ENCODE data around the gene PAXX.
"Not testable (repeated sequence)": the region's sequence is repeated elsewhere in the genome, so short reads cannot be mapped to it uniquely, and the experiment has no call there.

PAXX gene

DNA sequence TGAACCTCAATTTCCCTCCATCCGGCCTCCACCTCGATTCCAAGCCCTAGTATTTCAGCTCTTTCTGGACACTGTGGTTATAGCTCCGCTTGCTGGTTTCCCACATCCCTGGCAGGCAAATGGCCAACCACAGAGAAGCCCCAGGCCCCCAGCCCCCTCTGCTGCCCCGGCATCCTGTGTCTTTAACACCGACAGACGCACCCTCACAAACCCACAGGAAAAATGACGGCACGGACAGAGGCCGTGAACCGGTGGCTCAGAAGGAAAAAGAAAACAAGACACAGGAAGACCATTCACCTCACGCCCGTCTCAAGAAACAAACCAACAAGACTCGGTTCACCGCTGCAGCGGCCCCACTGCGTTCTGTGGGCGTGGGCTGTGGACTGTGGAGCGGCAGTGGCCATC, 5.6 kb downstream of the PAXX start:
- H2BK15ac ChIP-seq (replicated peaks; ENCODE audit: low read depth) = no peak overlapping the region
- no peaks in the 10 kb centered on the region for H3K79me2 ChIP-seq (ENCODE audit: control insufficient read depth, insufficient read depth, low read length)
- WGBS (ENCODE audit: extremely low coverage, insufficient coverage, low lambda C conversion rate) = no CpG with 5 or more reads among the region's 18 CpGs
- no peaks in the 10 kb centered on the region for H3K36me3 ChIP-seq (ENCODE audit: control insufficient read depth, insufficient read depth, low read length)
- H3K4ac ChIP-seq (ENCODE audit: low read depth, low read length) = no peak overlapping the region
- H3K56ac ChIP-seq (ENCODE audit: low read length) = no peak overlapping the region
- H2AK5ac ChIP-seq (ENCODE audit: low read length) = no peak overlapping the region
- no peak for DNase-seq
- no peak overlapping the region for H3K18ac ChIP-seq (ENCODE audit: low read length)
- H3K27ac ChIP-seq (ENCODE audit: low read depth, low read length) = no peak overlapping the region
- peaks cover 3% of the 10 kb centered on the region for H3K4me1 ChIP-seq (ENCODE audit: control insufficient read depth, low read depth, low read length)
- H2BK5ac ChIP-seq (ENCODE audit: low read length) = no peak overlapping the region
- no peak overlapping the region for H3K4me3 ChIP-seq (ENCODE audit: low read length)
- no peak overlapping the region for H2BK120ac ChIP-seq (ENCODE audit: low read depth, low read length)
- no peak overlapping the region for H3K23ac ChIP-seq (ENCODE audit: low read length)
- H3K9ac ChIP-seq (ENCODE audit: low read length) = no peak overlapping the region
- H3K4me2 ChIP-seq (ENCODE audit: low read length) = no peak overlapping the region
- H4K5ac ChIP-seq (ENCODE audit: low read length) = no peak overlapping the region
- peaks cover 4% of the 10 kb centered on the region for H3K79me1 ChIP-seq (ENCODE audit: low read length)
- H3K27me3 ChIP-seq (ENCODE audit: insufficient read depth, low read length, poor library complexity) = no peaks in the 10 kb centered on the region
- H4K8ac ChIP-seq (ENCODE audit: low read depth, low read length) = no peak overlapping the region

DNA sequence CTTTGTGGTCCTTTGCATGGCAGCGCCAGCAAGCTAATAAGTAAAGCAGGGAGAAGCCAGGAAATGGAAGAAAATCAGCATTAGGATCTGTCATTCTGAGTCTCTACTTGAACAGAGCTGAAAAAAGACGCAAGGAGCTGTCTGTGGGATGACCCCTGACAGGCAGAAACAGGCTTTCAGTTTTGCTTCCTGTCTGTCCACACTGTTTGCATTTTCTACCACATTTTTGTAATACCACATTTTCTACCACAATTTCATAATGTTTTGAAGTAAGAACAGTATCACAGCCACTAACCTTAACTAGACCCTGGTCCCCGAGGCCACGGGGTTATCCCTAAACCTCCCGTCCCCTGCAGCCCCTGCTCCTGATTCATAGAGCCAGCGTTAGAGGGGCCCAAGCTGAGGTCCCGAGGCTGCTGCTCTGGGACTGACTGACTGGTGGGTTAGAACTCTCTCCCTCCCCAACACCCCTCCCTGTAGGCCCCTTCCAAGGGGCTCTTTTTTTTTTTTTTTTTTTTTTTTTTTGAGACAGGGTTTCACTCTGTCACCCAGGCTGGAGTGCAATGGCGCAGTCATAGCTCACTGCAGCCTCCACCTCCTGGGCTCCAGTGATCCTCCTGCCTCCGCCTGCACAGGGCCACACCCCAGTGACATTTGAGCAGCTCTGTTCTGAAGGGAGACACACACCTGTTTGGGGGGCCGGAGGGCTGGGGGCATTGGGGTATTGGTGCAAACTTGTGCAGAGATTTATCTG, 8.1 kb downstream of the PAXX start:
- no peak overlapping the region for H2AK5ac ChIP-seq (ENCODE audit: low read length)
- H2BK5ac ChIP-seq (ENCODE audit: low read length) = no peak overlapping the region
- H4K8ac ChIP-seq (ENCODE audit: low read depth, low read length) = no peak overlapping the region
- no peak overlapping the region for H3K4me3 ChIP-seq (ENCODE audit: low read length)
- no peak overlapping the region for H3K9ac ChIP-seq (ENCODE audit: low read length)
- H3K79me1 ChIP-seq (ENCODE audit: low read length) = no peaks in the 10 kb centered on the region
- H3K18ac ChIP-seq (ENCODE audit: low read length) = no peak overlapping the region
- H3K56ac ChIP-seq (ENCODE audit: low read length) = no peak overlapping the region
- H3K4me1 ChIP-seq (ENCODE audit: control insufficient read depth, low read depth, low read length) = peaks cover 3% of the 10 kb centered on the region
- H3K4me2 ChIP-seq (ENCODE audit: low read length) = no peak overlapping the region
- no peak overlapping the region for H4K5ac ChIP-seq (ENCODE audit: low read length)
- H3K27ac ChIP-seq (ENCODE audit: low read depth, low read length) = no peak overlapping the region
- no peak overlapping the region for H2BK120ac ChIP-seq (ENCODE audit: low read depth, low read length)
- WGBS (ENCODE audit: extremely low coverage, insufficient coverage, low lambda C conversion rate) = no CpG with 5 or more reads among the region's 10 CpGs
- no peak overlapping the region for H3K23ac ChIP-seq (ENCODE audit: low read length)
- H3K27me3 ChIP-seq (ENCODE audit: insufficient read depth, low read length, poor library complexity) = no peaks in the 10 kb centered on the region
- H3K4ac ChIP-seq (ENCODE audit: low read depth, low read length) = no peak overlapping the region
- no peak overlapping the region for H2BK15ac ChIP-seq (replicated peaks; ENCODE audit: low read depth)
- no peak for DNase-seq
- H3K79me2 ChIP-seq (ENCODE audit: control insufficient read depth, insufficient read depth, low read length) = no peaks in the 10 kb centered on the region
- H3K36me3 ChIP-seq (ENCODE audit: control insufficient read depth, insufficient read depth, low read length) = no peaks in the 10 kb centered on the region

DNA sequence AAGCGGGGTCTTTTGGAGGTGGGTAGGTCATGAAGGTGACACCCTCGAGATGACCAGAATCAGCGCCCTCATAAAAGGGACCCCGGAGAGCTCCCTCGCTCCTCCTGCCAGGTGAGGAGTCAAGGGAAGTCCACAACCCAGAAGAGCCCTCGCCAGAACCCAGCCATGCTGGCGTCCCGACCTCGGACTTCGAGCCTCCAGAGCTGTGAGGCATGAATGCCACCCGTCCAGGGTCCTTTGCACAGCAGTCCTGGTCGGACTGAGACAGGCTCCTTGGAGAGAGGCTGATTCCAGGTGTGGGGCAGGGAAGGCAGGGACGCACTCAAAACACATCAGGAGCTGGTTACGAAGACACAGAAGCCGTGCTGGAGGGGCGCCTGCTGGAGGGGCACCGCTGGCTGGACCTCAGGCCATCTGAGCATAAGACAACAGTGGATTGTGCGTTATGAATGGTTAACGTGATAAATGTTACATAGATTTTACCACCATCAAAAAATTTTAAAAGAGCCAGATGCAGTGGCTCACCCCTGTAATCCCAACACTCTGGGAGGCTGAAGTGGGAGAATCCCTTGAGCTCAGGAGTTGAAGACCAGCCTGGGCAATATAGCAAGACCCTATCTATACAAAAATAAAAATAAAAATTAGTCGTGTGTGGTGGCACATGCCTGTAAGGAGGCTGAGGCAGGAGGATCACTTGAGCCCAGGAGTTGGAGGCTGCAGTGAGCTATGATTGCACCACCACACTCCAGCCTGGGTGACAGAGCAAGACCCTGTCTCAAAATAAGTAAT, 9.8 kb downstream of the PAXX start:
- Histone ChIP-seq H3K36me3 (ENCODE audit: control insufficient read depth, insufficient read depth, low read length) (no peaks in the 10 kb centered on the region), H3K56ac (ENCODE audit: low read length) (no peak overlapping the region), H3K4me3 (ENCODE audit: low read length) (no peak overlapping the region), H3K23ac (ENCODE audit: low read length) (no peak overlapping the region), H3K4me2 (ENCODE audit: low read length) (no peak overlapping the region), H3K27ac (ENCODE audit: low read depth, low read length) (no peak overlapping the region), H2BK5ac (ENCODE audit: low read length) (no peak overlapping the region), H3K4me1 (ENCODE audit: control insufficient read depth, low read depth, low read length) (peaks cover 3% of the 10 kb centered on the region), H3K27me3 (ENCODE audit: insufficient read depth, low read length, poor library complexity) (no peaks in the 10 kb centered on the region), H3K9ac (ENCODE audit: low read length) (no peak overlapping the region), H4K8ac (ENCODE audit: low read depth, low read length) (no peak overlapping the region), H3K79me1 (ENCODE audit: low read length) (no peaks in the 10 kb centered on the region), H3K79me2 (ENCODE audit: control insufficient read depth, insufficient read depth, low read length) (no peaks in the 10 kb centered on the region), H3K18ac (ENCODE audit: low read length) (no peak overlapping the region), H2BK15ac (replicated peaks; ENCODE audit: low read depth) (no peak overlapping the region), H2AK5ac (ENCODE audit: low read length) (no peak overlapping the region), H2BK120ac (ENCODE audit: low read depth, low read length) (no peak overlapping the region), H3K4ac (ENCODE audit: low read depth, low read length) (no peak overlapping the region), H4K5ac (ENCODE audit: low read length) (no peak overlapping the region)
- DNase-seq = no peak
- WGBS (ENCODE audit: extremely low coverage, insufficient coverage, low lambda C conversion rate) = no CpG with 5 or more reads among the region's 20 CpGs

DNA sequence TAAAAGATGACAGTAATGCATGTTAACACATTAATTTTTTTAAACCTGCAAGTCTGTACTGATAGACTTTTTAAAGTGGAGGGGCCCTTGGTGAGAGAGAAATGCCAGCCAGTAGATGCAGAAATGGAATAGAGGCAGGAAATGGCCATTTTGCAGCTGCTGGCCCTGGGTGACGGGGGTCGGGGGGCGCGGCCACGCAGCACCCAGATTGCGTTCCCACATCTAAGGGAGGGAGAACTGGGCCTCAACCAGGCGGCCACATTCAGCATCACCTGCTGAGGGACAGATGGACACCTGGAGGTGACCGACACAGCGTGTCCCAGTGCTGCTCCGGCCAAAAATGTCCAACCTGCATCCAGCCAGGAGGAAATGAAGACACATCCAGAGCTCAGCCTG, 10.4 kb downstream of the PAXX start:
- Histone ChIP-seq H2BK15ac (replicated peaks; ENCODE audit: low read depth) (no peak overlapping the region), H2AK5ac (ENCODE audit: low read length) (no peak overlapping the region), H3K79me2 (ENCODE audit: control insufficient read depth, insufficient read depth, low read length) (no peaks in the 10 kb centered on the region)

DNA sequence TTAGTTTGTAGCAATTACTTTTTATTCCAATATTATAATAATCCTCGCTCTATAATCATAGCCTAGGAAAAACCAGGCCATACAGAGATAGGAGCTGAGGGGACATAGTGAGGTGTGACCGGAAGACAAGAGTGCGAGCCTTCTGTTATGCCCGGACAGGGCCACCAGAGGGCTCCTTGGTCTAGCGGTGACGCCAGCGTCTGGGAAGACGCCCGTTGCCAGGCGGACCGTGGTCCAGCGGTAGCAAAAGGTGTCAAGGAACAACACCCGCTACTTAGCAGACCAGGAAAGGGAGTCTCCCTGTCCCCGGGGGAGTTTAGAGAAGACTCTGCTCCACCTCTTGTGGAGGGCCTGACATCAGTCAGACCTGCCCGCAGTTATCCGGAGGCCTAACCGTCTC, 12.1 kb downstream of the PAXX start:
- not testable (repeated sequence) for H4K5ac ChIP-seq (ENCODE audit: low read length); H3K27ac ChIP-seq (ENCODE audit: low read depth, low read length); H3K79me2 ChIP-seq (ENCODE audit: control insufficient read depth, insufficient read depth, low read length); H2BK5ac ChIP-seq (ENCODE audit: low read length); H3K4ac ChIP-seq (ENCODE audit: low read depth, low read length); H3K9ac ChIP-seq (ENCODE audit: low read length); H3K4me3 ChIP-seq (ENCODE audit: low read length); H3K56ac ChIP-seq (ENCODE audit: low read length); H3K18ac ChIP-seq (ENCODE audit: low read length); H3K36me3 ChIP-seq (ENCODE audit: control insufficient read depth, insufficient read depth, low read length); H3K23ac ChIP-seq (ENCODE audit: low read length); H2BK120ac ChIP-seq (ENCODE audit: low read depth, low read length); H3K27me3 ChIP-seq (ENCODE audit: insufficient read depth, low read length, poor library complexity); H2BK15ac ChIP-seq (replicated peaks; ENCODE audit: low read depth); H4K8ac ChIP-seq (ENCODE audit: low read depth, low read length); H2AK5ac ChIP-seq (ENCODE audit: low read length); DNase-seq; H3K79me1 ChIP-seq (ENCODE audit: low read length); H3K4me1 ChIP-seq (ENCODE audit: control insufficient read depth, low read depth, low read length); H3K4me2 ChIP-seq (ENCODE audit: low read length)
- WGBS (ENCODE audit: extremely low coverage, insufficient coverage, low lambda C conversion rate) = no CpG with 5 or more reads among the region's 17 CpGs

More for the DNA sequence above, 10.4 kb downstream of the PAXX start:
- Histone ChIP-seq H3K27ac (ENCODE audit: low read depth, low read length) (no peak overlapping the region), H3K9ac (ENCODE audit: low read length) (no peak overlapping the region), H3K4ac (ENCODE audit: low read depth, low read length) (no peak overlapping the region), H3K36me3 (ENCODE audit: control insufficient read depth, insufficient read depth, low read length) (no peaks in the 10 kb centered on the region), H3K18ac (ENCODE audit: low read length) (no peak overlapping the region), H2BK5ac (ENCODE audit: low read length) (no peak overlapping the region), H3K79me1 (ENCODE audit: low read length) (no peaks in the 10 kb centered on the region), H3K4me2 (ENCODE audit: low read length) (no peak overlapping the region), H3K23ac (ENCODE audit: low read length) (no peak overlapping the region), H3K27me3 (ENCODE audit: insufficient read depth, low read length, poor library complexity) (no peaks in the 10 kb centered on the region), H4K8ac (ENCODE audit: low read depth, low read length) (no peak overlapping the region), H2BK120ac (ENCODE audit: low read depth, low read length) (no peak overlapping the region), H3K56ac (ENCODE audit: low read length) (no peak overlapping the region), H4K5ac (ENCODE audit: low read length) (no peak overlapping the region), H3K4me3 (ENCODE audit: low read length) (no peak overlapping the region), H3K4me1 (ENCODE audit: control insufficient read depth, low read depth, low read length) (no peaks in the 10 kb centered on the region)
- no peak for DNase-seq
- no CpG with 5 or more reads among the region's 10 CpGs for WGBS (ENCODE audit: extremely low coverage, insufficient coverage, low lambda C conversion rate)
